ENCODE measurements around the gene MOB3A. TPM values are rescaled to one million over a fixed set of nuclear protein-coding genes. Genes with fewer than 3 reads are reported as not detected.
A peak's percentile ranks its signal among the peaks of the same experiment; 100 is the strongest.

MOB3A gene
- total and polyA plus RNA-seq, 9 of the 15 experiments (the other 6 are each of a cell fraction or from before 2014, with no cell fraction given) = 1.1 to 24.1 (median 6.0) TPM

GRCh38 chr19:2097203-2097885, 1.2 kb upstream of the MOB3A start:
- ChIA-PET POLR2A (interaction anchor here (0.6 kb wide), 2 partner anchors 13 to 14 kb away, joined by 3 read pairs; no protein-coding TSS in a partner anchor), CTCF (ENCODE audit: low intra/inter-chr PET ratio) (interaction anchor here (0.7 kb wide), 1 partner anchor 540 kb away, joined by 7 read pairs; no protein-coding TSS in a partner anchor)
- FAIRE-seq (no peak), DNase-seq (ENCODE audit: extremely low read depth in 1 of 4, low spot score in 3 of 4) (peak in 1 of 4 experiments; percentile 12), ATAC-seq (no peak)
- Histone ChIP-seq H3K27me3 (ENCODE audit: control insufficient read depth in 2 of 2, insufficient read depth in 2 of 2, low read length in 2 of 2) (no peaks in the 10 kb centered on the region), H3K27ac (ENCODE audit: extremely low read depth, low read depth, low read length) (0 out of 3 replicates have a peak overlapping the region, but pooled peaks have one; percentile 17), H3K9me1 (ENCODE audit: control insufficient read depth, insufficient read depth, low read length) (no peaks in the 10 kb centered on the region), H3K4me2 (ENCODE audit: insufficient read depth, low read length) (peak overlapping the region; percentile 91), H4K20me1 (replicated peaks; ENCODE audit: control insufficient read depth, insufficient read depth, low read length) (no peaks in the 10 kb centered on the region), H3K9ac (ENCODE audit: insufficient read depth in 1 of 2, low read depth in 2 of 2, low read length in 2 of 2) (peak overlapping the region; percentile 18 to 93; a peak in 3 of 4 replicates), H3K36me3 (ENCODE audit: control insufficient read depth, insufficient read depth, low read length) (peaks cover 34% of the 10 kb centered on the region; the same call in 2 of the 3 replicates), H3K4me3 (peak overlapping the region; percentile 47), H2AFZ (ENCODE audit: low read depth, low read length) (peak overlapping the region; percentile 91), H3K9me3 (replicated peaks; ENCODE audit: control insufficient read depth, insufficient read depth, low read depth, low read length) (no peaks in the 10 kb centered on the region), H3K4me1 (replicated peaks in 1 of 2; ENCODE audit: control insufficient read depth in 2 of 2, insufficient read depth in 2 of 2, low read length in 2 of 2) (peaks cover 5 to 66% of the 10 kb centered on the region in 2 experiments; a peak in 4 of 5 replicates), H3K79me2 (ENCODE audit: control insufficient read depth, insufficient read depth, low read length) (peaks cover 25% of the 10 kb centered on the region)
- BruUV-seq (replicated peaks) = no TSS peak
- intact Hi-C loops (cut with micrococcal nuclease) (no loop called here), in situ Hi-C loops (cut with MboI) (no loop called here)
- WGBS (ENCODE audit: insufficient coverage, low coverage, missing lambda C conversion rate) = 17% methylated on average over 23 of the region's 30 CpGs
- no peak for TF ChIP-seq ZBTB33 (CRISPR knock-in tag; IDR thresholded peaks at IDR 0.05)
- no peak for TF ChIP-seq TCFL5 (CRISPR knock-in tag; conservative IDR thresholded peaks at IDR 0.05)
- TF ChIP-seq GATAD2B (IDR thresholded peaks at IDR 0.05; ENCODE audit: borderline replicate concordance) = no peak
- TF ChIP-seq NKRF (IDR thresholded peaks at IDR 0.05; ENCODE audit: borderline replicate concordance) = 0 out of 2 replicates have a peak, but pooled peaks have one; percentile 7
- no peak for TF ChIP-seq NONO (IDR thresholded peaks at IDR 0.05; ENCODE audit: low read depth in 2 of 2, low read length in 1 of 2)
- no peak for TF ChIP-seq ZBTB5 (IDR thresholded peaks at IDR 0.05)
- no peak for TF ChIP-seq XRCC4 (IDR thresholded peaks at IDR 0.05; ENCODE audit: extremely low read depth, insufficient read depth, insufficient read length)
- peak; percentile 8; the same call in 1 of the 2 replicates for TF ChIP-seq TFAP4 (CRISPR knock-in tag; IDR thresholded peaks at IDR 0.05; ENCODE audit: borderline replicate concordance)

Data from K562 (cell line).